Activated naive CD8-positive, alpha-beta T cell treated with anti-CD3 and anti-CD28 coated beads for 36 hours (primary cell): Measurements from ENCODE around the gene ANLN. TPM values are rescaled to one million over a fixed set of nuclear protein-coding genes. Genes with fewer than 3 reads are reported as not detected.

ENCODE experiments used
- DNase-seq: peaks from one replicate; pipeline ENCODE4 v3.0.0; 2021
- H3K27ac Mint-ChIP-seq: one replicate; pipeline ENCODE4 v1.8.0; 2022; ENCODE audit warnings: mild to moderate bottlenecking, moderate library complexity, mixed read lengths
- H3K27me3 Mint-ChIP-seq: one replicate; pipeline ENCODE4 v1.8.0; 2022; ENCODE audit warnings: mild to moderate bottlenecking, mixed read lengths
- H3K36me3 Mint-ChIP-seq: one replicate; pipeline ENCODE4 v1.8.0; 2021; ENCODE audit warnings: mild to moderate bottlenecking, mixed read lengths
- H3K4me1 Mint-ChIP-seq: one replicate; pipeline ENCODE4 v1.8.0; 2021; ENCODE audit warnings: mixed read lengths
- H3K4me3 Mint-ChIP-seq: one replicate; pipeline ENCODE4 v1.8.0; 2022; ENCODE audit warnings: mild to moderate bottlenecking, moderate library complexity, mixed read lengths
- H3K9me3 Mint-ChIP-seq: one replicate; pipeline ENCODE4 v1.8.0; 2022; ENCODE audit warnings: mixed read lengths
- total RNA-seq, 2 experiments: library from RNA; stranded (reverse); gene quantifications; one replicate each; pipeline ENCODE4 v1.2.3, GENCODE V29; 2021

The ANLN gene
- total RNA-seq, 2 experiments from 2014 or later, result 38.6 to 44.6 TPM

DNA sequence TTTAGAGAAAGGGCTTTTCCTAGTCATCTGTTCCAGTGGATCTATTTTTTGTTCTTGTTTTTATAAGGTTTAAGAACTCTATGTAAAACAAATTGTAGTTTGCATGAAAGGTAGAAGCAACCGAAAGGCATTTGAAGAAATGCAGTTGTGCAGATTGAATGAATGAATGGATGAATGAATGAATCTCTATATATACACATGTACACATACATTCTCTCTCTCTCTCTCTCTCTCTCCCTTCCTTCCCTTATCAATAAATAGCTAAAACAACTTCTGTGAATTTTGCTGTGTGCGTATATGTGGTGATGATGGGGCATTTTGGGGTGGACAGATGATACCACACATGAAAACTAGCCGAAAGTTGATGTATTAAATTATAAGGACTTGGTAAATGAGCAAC, 32.4 kb downstream of the ANLN start:
- no peaks in the 10 kb centered on the region for H3K9me3 Mint-ChIP-seq

GRCh38 chr7:36423633-36424032, 34.0 kb downstream of the ANLN start:
- H3K27ac Mint-ChIP-seq, result no peak overlapping the region
- no peaks in the 10 kb centered on the region for H3K27me3 Mint-ChIP-seq
- H3K36me3 Mint-ChIP-seq, result peaks cover 36% of the 10 kb centered on the region
- no peak for DNase-seq
- no peaks in the 10 kb centered on the region for H3K9me3 Mint-ChIP-seq
- no peaks in the 10 kb centered on the region for H3K4me1 Mint-ChIP-seq
- H3K4me3 Mint-ChIP-seq, result no peak overlapping the region

More for the DNA sequence above, 32.4 kb downstream of the ANLN start:
- DNase-seq, result no peak
- H3K27me3 Mint-ChIP-seq, result no peaks in the 10 kb centered on the region
- H3K36me3 Mint-ChIP-seq, result peaks cover 37% of the 10 kb centered on the region
- H3K27ac Mint-ChIP-seq, result no peak overlapping the region
- no peak overlapping the region for H3K4me3 Mint-ChIP-seq
- no peaks in the 10 kb centered on the region for H3K4me1 Mint-ChIP-seq

DNA sequence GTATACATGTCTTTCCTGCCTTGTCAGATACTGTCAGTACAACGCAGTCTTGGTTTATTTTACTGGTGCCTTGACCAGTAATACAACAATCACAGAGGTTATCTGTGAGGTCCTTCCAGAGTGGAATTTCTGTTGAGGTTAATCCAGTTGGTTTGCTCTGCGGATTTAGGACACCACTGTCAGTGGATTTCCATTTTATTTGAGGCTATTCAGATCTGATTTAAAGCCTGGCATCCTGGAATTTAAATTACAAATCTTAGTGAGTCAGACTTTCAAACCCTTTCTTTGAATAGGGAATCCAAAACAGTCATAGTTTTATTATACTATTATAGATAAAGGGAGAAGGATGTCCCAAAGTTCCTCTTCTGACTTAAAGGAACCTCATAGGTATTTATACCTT, 40.5 kb downstream of the ANLN start:
- DNase-seq, result no peak
- Mint-ChIP-seq H3K36me3 (peaks cover 51% of the 10 kb centered on the region), H3K27ac (no peak overlapping the region), H3K4me1 (no peaks in the 10 kb centered on the region), H3K9me3 (peaks cover 6% of the 10 kb centered on the region), H3K27me3 (no peaks in the 10 kb centered on the region), H3K4me3 (no peak overlapping the region)

DNA sequence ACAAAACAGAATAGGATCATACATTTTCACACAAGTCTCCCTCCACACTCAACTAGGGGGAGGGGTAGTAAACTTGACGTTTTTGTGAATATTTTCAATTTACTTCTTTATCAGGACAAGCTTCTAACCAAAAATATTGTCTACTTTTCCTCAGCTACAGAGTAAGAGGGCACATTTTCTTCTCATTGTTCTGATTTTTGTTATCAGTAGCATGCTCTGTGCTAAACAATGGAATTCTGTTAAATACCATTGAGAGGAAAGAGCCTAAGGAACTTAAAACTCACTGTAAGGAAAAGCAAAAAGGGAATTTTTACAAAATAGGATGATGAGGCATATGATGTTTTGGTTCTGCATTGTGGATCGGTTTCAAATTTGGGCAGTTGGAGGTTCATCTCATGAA, 41.2 kb downstream of the ANLN start:
- Mint-ChIP-seq H3K27ac (no peak overlapping the region), H3K4me1 (no peaks in the 10 kb centered on the region), H3K36me3 (peaks cover 53% of the 10 kb centered on the region), H3K27me3 (no peaks in the 10 kb centered on the region), H3K4me3 (no peak overlapping the region), H3K9me3 (peaks cover 6% of the 10 kb centered on the region)
- no peak for DNase-seq

DNA sequence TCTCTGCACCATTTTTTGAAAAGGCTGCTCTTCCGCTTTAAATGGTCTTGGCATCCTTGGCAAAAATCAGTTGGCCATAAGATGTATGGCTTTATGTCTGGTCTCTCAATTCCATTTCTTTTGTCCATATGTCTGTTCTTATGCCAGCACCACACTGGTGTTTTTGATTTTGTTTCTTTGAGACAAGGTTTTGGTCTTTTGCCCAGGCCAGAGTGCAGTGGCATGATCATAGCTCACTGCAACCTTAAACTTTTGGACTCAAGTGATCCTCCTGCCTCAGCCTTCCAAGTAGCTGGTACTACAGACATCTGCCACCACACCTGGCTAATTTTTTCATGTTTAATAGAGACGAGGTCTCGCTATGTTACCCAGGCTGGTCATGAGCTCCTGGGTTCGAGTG, 48.5 kb downstream of the ANLN start:
- Mint-ChIP-seq H3K4me3 (no peak overlapping the region), H3K4me1 (no peaks in the 10 kb centered on the region), H3K27ac (no peak overlapping the region), H3K27me3 (no peaks in the 10 kb centered on the region), H3K36me3 (peaks cover 20% of the 10 kb centered on the region), H3K9me3 (peaks cover 2% of the 10 kb centered on the region)
- DNase-seq, result no peak

GRCh38 chr7:36439624-36440023, 50.0 kb downstream of the ANLN start:
- no peaks in the 10 kb centered on the region for H3K4me1 Mint-ChIP-seq
- no peaks in the 10 kb centered on the region for H3K27me3 Mint-ChIP-seq
- DNase-seq, result no peak
- H3K9me3 Mint-ChIP-seq, result no peaks in the 10 kb centered on the region
- peaks cover 6% of the 10 kb centered on the region for H3K36me3 Mint-ChIP-seq
- H3K4me3 Mint-ChIP-seq, result no peak overlapping the region
- no peak overlapping the region for H3K27ac Mint-ChIP-seq

- DNase-seq, result no peak
- Mint-ChIP-seq H3K36me3 (peaks cover 2% of the 10 kb centered on the region), H3K4me3 (no peak overlapping the region), H3K9me3 (no peaks in the 10 kb centered on the region), H3K4me1 (no peaks in the 10 kb centered on the region), H3K27ac (no peak overlapping the region), H3K27me3 (no peaks in the 10 kb centered on the region)
Observed at GRCh38 chr7:36440880-36441279, 51.2 kb downstream of the ANLN start.

GRCh38 chr7:36441344-36442022, 51.8 kb downstream of the ANLN start:
- no peak overlapping the region for H3K27ac Mint-ChIP-seq
- H3K36me3 Mint-ChIP-seq, result peaks cover 6% of the 10 kb centered on the region
- no peak for DNase-seq
- no peaks in the 10 kb centered on the region for H3K4me1 Mint-ChIP-seq
- no peaks in the 10 kb centered on the region for H3K27me3 Mint-ChIP-seq
- no peaks in the 10 kb centered on the region for H3K9me3 Mint-ChIP-seq
- H3K4me3 Mint-ChIP-seq, result no peak overlapping the region

DNA sequence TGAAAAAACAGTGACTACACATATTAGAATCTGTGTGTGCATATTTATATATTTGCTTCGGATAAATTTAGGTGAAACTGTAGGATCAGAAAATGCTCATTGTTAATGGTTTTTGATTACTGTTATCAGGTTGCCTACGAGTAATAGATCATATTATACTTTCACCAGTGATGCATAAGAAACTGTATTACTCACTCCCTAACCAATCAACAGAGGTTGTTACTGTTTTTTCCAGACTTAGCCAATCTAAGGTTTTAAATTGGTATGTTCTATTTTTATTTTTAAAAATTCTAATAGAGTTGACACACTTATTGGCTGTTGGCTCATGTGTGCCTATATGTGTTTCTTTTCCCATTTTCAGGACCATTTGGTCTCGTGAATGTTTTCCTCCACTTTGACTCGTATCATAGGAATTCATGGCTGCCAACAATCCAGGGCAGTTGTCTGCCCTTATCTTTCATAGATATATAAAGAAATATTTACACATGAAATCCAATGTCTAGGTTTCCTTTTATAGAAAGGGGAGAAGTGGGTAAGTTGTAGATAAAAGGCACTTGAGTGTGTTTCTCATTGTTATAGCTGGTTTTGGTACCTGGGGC, 59.2 kb downstream of the ANLN start:
- Mint-ChIP-seq H3K4me1 (peaks cover 1% of the 10 kb centered on the region), H3K9me3 (no peaks in the 10 kb centered on the region), H3K27me3 (no peaks in the 10 kb centered on the region), H3K36me3 (peaks cover 41% of the 10 kb centered on the region), H3K27ac (no peak overlapping the region), H3K4me3 (no peak overlapping the region)
- DNase-seq, result no peak

- Mint-ChIP-seq H3K4me1 (peaks cover 1% of the 10 kb centered on the region), H3K27me3 (no peaks in the 10 kb centered on the region), H3K4me3 (no peak overlapping the region), H3K9me3 (no peaks in the 10 kb centered on the region), H3K27ac (no peak overlapping the region), H3K36me3 (peaks cover 44% of the 10 kb centered on the region)
- no peak for DNase-seq
Observed at GRCh38 chr7:36449685-36450084, 60.0 kb downstream of the ANLN start.

DNA sequence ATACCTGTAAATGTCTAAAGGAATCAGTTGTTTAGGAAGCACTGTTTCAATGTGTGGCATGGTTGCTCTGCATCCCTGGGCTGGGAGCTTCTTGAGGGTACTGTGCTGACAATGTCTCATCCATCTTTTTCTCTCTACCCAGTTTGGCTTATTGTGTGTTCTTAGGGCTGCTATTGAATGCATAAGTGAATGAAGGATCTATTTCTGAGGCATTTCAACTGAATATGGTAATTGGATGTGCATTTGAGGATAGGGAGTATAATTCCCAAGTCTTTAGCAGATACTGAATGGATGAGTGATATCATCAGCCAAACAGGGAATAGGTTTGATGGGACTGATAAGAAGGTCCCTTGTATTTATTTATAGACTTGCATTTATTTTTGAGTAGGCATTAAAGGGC, 64.1 kb downstream of the ANLN start:
- Mint-ChIP-seq H3K27ac (no peak overlapping the region), H3K36me3 (peaks cover 30% of the 10 kb centered on the region), H3K4me3 (no peak overlapping the region), H3K4me1 (peaks cover 2% of the 10 kb centered on the region), H3K27me3 (no peaks in the 10 kb centered on the region), H3K9me3 (no peaks in the 10 kb centered on the region)
- DNase-seq, result no peak

- H3K27me3 Mint-ChIP-seq, result no peaks in the 10 kb centered on the region
- H3K4me1 Mint-ChIP-seq, result peaks cover 2% of the 10 kb centered on the region
- no peak overlapping the region for H3K27ac Mint-ChIP-seq
- peaks cover 21% of the 10 kb centered on the region for H3K36me3 Mint-ChIP-seq
- no peak for DNase-seq
- no peak overlapping the region for H3K4me3 Mint-ChIP-seq
- no peaks in the 10 kb centered on the region for H3K9me3 Mint-ChIP-seq
Observed at GRCh38 chr7:36455646-36456045, 66.0 kb downstream of the ANLN start.

GRCh38 chr7:36456138-36456537, 66.5 kb downstream of the ANLN start:
- Mint-ChIP-seq H3K4me3 (no peak overlapping the region), H3K27me3 (no peaks in the 10 kb centered on the region)

GRCh38 chr7:36456548-36456947, 66.9 kb downstream of the ANLN start:
- DNase-seq, result no peak
- H3K27me3 Mint-ChIP-seq, result no peaks in the 10 kb centered on the region
- H3K27ac Mint-ChIP-seq, result no peak overlapping the region
- no peaks in the 10 kb centered on the region for H3K9me3 Mint-ChIP-seq
- H3K4me1 Mint-ChIP-seq, result peaks cover 2% of the 10 kb centered on the region
- no peak overlapping the region for H3K4me3 Mint-ChIP-seq
- peaks cover 13% of the 10 kb centered on the region for H3K36me3 Mint-ChIP-seq

More at GRCh38 chr7:36456138-36456537, 66.5 kb downstream of the ANLN start:
- peaks cover 16% of the 10 kb centered on the region for H3K36me3 Mint-ChIP-seq
- H3K4me1 Mint-ChIP-seq, result peaks cover 2% of the 10 kb centered on the region
- DNase-seq, result no peak
- no peaks in the 10 kb centered on the region for H3K9me3 Mint-ChIP-seq
- no peak overlapping the region for H3K27ac Mint-ChIP-seq

DNA sequence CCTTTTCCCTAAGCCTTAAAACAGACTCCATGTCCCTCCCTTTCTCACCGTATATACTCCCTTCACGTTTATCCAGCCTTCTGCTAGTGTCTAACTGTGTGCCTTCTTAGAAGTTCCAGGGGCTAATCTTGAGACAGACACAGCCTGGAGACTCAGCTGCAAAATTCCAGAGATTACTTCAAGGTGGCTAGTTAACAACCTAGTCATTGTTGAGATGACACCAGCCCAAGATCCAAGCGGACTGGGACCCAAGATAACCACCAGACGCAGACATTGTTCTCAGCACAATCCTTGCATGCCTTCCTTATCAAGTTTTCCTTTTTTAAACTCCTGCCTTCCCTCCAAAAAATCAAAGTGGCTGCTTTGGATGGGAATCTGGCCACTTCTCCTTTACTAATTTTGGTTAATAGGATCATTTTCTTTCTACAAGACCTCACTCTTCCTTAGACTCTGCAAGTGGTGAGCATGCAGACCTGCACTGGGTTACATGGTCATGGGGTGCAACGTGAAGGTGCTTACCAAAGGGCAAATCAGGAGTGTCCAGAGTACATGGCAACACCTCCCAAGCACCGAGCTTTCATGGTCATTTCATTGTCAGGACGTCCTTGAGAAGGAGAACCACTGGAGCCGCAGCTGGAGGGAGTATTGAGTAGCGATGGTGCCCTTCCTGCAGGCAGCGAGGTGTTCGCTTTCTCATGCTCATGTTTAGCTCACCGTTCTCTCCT, 69.7 kb downstream of the ANLN start:
- Mint-ChIP-seq H3K27me3 (no peaks in the 10 kb centered on the region), H3K4me1 (peaks cover 2% of the 10 kb centered on the region), H3K27ac (no peak overlapping the region), H3K36me3 (no peaks in the 10 kb centered on the region), H3K4me3 (no peak overlapping the region), H3K9me3 (no peaks in the 10 kb centered on the region)
- no peak for DNase-seq
